ENCODE data around the gene DEXI.

DNA sequence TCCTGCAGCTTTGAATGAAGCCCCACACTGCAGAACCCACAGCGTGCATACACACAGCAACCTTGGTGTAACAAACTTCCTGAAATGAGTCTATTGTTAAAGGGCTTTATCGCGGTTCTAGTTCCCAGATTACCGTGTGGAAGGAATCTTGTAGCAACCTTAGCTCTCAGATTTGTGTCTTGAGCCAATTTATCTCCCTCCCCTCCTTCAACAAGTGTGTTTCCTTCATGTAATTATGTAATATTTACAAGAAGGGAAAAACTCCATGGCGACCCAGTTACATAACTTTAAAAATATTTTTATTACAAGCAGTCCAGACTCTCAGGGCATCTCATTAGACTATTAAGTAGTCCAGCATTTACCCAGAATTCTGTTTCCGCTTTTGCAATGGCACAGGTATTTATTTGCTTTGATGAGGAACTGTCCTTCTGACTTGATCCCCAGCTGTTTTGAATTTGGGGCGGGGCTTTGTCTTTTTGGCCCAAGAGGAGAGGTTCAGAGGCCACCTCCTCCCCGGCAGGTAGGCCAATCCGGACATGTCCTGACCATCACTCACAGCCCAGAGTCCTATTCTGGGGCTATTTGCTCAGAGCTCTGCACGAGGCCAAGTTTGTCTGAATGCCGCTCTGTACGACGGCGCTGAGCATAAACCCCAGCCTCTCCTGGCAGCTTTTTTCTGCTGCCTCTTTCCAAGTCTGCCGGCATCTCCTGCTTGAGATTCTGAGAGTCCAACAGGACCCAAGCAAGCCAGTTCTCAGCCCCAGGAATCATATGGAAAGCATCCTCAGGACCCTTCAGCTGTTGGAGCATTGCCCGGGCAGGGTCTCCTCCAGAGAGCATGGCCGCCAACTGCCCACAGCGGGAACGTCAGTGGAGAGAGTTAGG is 37.7 kb upstream of the DEXI start:
- no peak for TF ChIP-seq SUZ12 (IDR thresholded peaks at IDR 0.05)
- TF ChIP-seq SP1 (IDR thresholded peaks at IDR 0.05) = no peak
- no peak for TF ChIP-seq FOXM1 (IDR thresholded peaks at IDR 0.05; ENCODE audit: borderline replicate concordance)
- no peak for TF ChIP-seq ZNF384 (IDR thresholded peaks at IDR 0.05)
- TF ChIP-seq, protein P1, sequence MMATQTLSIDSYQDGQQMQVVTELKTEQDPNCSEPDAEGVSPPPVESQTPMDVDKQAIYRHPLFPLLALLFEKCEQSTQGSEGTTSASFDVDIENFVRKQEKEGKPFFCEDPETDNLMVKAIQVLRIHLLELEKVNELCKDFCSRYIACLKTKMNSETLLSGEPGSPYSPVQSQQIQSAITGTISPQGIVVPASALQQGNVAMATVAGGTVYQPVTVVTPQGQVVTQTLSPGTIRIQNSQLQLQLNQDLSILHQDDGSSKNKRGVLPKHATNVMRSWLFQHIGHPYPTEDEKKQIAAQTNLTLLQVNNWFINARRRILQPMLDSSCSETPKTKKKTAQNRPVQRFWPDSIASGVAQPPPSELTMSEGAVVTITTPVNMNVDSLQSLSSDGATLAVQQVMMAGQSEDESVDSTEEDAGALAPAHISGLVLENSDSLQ (IDR thresholded peaks at IDR 0.05) = no peak
- TF ChIP-seq TARDBP (IDR thresholded peaks at IDR 0.05) = no peak
- no peak for TF ChIP-seq BHLHE40 (IDR thresholded peaks at IDR 0.05; ENCODE audit: borderline replicate concordance)
- TF ChIP-seq FOXK2 (IDR thresholded peaks at IDR 0.05) = no peak
- no peak for TF ChIP-seq ARNT (IDR thresholded peaks at IDR 0.05)
- no peak for TF ChIP-seq L3MBTL2 (conservative IDR thresholded peaks at IDR 0.05)
- no peak for TF ChIP-seq LEF1 (IDR thresholded peaks at IDR 0.05; ENCODE audit: borderline replicate concordance)
